Activated gamma-delta T cell treated with Interleukin-2 at 50 U/mL for 16 hours (primary cell): ENCODE measurements around the gene YPEL1.

Experiments used
- DNase-seq: peaks from one replicate; pipeline ENCODE4 v3.0.0-alpha.2; 2020

YPEL1 gene, protein sequence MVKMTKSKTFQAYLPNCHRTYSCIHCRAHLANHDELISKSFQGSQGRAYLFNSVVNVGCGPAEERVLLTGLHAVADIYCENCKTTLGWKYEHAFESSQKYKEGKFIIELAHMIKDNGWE

DNA sequence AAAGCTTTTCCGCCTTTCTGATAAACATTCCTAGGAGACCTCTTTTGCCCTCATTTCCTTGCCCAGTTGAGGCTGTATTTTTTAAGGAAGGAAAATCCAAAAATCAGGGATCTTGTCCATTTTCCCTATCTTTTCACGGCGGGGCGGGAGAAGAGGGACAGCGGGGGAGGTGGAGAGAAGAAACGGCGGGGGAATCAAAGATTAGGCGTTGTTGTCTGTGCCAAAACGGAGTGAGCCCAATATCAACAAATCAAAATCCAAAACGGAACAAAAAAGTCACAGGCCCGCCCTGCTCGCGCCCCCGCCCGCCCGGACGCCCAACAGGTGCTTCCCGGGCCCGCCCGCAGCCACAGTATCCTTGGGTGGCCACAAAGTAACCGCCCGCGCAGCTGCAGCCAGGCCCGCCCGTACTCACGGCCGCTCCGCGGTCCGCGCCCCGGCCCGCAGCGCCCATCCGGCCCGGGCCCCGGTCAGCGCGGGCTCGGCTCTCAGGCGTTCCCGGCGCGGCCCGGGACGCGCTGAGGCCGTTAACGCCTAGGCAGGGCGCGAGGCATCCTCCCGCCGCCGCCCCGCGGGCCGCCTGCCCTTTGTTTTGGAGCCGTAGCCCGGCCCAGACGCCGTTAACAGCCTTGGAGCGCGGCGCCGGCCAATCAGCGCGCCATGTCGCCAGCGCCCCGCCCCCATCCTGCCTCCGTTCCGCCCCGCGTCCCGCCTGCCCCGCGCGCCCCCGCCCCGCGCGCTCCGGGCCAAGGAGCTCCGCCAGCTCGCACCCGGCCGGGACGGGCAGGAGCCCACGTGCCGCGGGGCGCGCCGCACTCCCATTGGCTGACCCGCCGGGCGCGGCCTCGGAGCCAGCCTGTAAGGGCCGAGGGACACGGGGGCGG lies at the start of gene YPEL1:
Gene YPEL1, minus strand, starts transcription at position 595 of the 884 bp plus-strand sequence. CDS start 25,050 bp downstream, outside the sequence.
- DNase-seq = peak; percentile 96

DNA sequence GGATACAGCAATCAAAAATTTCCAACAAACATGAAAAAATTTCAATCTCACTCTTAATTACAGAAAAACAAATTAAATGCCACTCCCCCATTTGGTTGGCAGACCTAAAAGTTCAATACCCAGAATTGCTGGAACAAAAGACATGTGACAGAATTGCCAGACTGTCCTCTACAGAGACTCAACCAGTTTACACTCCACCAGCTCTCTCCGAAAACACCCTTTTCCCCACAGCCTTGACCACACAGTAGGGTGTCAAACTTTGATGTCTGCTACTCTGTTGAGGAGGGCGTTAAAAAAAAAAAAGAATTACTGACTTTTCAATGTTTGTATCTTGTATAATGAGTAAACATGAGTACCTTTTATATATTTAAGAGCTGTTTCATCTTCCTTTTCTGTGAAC lies 44.7 kb upstream of the YPEL1 start:
- peak; percentile 41 for DNase-seq

DNA sequence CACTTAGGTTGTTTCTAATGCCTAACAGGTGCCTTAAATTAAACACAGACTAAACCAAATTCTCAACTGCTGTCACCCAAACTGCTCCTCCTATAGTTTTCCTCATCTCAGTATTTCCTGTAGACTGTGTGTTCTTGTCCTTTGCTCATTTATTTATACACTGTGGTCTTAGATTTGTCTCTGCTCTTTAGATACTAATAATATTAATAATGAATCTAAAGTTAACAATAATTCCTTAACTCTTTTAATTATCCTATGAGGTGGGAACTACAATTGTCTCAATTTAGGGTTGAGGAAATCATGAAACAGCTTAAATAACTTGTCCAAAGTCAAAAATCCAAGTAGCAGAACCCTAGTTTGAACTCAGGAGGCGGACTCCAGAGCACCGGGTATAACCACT lies 43.9 kb upstream of the YPEL1 start:
- no peak for DNase-seq

DNA sequence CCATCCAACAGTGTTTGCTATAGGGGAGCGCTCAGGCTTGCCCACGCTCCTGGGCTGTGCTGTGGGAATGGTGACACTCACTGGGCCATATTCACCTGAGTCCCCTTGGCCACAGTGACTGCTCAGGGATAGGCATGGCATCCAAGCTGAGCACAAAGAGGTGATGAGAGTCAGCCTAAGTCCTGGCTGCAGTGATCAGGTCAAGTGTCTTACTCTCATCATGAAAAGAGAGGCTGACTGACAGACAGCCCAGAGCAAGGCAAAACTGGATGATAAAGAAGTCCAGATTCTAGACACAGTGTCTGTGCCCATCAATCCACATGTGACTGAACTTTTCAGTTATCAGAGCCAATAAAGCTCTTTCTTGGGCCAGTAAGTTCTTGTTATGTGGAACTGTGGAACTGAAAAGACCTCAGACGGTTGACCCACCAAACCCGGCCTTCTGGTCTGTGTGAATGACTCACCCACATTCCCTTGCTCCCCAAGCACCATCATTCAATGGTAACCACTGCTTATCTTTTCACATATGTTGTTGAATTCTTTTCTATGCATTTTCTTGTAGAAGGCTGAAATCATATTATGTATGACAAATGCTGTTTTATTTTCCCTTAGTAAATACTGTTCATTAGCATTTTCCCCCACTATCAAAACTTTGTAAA lies 43.2 kb upstream of the YPEL1 start:
- DNase-seq = no peak

DNA sequence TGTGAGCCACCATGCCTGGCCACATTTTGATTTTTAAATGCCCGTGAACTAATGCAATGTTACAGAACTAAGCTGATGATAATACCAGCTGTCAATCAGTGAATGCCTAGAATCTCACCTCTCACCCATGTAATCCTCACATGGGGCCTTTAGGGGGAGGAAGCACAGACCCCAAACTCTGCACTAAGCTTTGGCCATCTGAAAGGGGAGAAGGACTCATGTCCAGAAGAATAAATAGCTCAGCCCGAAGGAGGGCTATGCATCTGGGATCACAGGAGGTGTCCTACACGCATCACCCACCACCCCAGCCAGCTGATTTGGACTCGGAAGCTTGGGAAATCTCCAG lies 36.0 kb upstream of the YPEL1 start:
- DNase-seq = no peak

DNA sequence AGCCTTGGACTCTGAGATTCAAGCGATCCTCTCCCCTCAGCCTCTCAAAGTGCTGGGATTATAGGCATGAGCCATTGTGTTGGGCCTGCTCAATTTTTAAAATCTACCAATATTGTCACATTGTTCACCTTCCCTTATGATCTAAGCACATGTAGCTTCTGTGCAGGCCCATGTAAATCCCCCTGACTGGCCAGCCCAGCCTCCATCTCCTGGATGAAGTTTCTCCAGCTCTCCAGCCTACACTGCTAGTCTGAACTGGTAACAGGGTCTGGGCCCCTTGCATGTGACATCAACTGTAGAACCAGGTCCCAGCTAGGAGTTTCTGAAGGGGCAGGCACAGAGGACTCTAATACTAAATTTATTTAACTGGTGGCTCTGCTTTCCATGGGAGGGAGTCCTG lies 32.8 kb upstream of the YPEL1 start:
- no peak for DNase-seq

DNA sequence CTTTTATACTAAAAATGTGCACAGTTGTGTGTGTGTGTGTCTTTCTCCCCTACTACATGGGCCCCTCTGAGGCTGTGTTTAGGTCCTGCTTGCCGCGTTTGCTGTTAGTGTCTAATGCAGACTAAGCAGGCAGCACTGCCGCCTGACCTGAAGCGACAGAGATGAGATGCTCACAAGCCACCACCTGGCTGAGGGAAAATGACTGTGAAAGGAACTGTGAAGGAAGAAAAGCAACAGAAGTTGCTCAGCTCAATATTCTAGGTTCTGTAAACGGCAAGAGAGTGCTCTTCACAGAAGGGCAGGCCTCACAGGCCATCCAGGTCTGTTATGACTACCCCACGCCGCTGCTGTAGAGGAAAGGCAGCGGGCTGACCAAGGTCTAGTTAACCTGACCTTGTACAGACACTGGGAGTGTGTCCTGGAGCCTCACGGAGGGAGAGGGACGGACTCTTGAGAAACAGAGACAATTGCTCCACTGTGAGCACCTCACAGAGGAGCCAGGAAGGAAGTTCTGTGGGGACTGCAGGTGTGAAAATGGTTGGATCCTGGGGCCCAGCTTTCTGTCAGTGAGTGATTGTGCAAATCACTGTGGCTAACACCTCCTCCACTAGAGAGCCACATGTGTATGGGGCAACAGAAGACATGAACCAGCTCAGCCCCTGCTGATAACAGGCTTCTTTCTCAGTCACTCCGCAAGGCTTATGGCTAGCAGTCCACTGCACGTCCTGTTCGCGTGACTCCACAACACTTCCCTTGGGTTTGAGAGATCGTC lies 31.3 kb upstream of the YPEL1 start:
- DNase-seq = peak; percentile 76

DNA sequence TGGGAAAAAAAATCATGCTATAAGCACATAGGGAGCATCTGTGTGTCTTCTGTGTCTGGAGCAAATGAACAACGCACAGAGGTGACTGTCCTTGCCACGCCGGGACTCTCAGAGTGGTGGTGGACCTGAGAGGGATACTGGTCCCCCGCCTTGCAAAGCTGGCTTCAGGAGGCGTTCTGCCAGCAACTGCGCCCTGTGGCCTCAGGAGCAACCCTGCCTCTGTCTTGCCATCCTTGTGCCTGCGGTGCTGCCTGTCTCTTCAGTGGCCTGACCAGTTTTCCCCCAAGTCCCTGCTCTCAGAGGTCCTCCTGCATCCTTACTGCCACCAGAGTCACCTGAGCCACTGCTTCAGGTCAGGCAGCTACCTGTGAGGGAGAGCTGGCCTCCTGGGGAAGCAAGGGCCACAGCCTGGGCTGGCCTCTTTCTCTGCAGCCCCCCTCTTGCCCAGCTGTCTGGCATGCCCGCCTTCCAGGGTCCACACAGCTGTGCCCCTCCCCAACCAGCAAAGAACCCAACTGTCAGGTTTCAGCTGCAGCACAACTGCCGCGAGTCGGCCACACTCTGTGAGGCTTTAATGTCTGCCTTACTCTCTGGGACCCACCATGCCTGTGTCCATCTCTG lies 30.4 kb upstream of the YPEL1 start:
- DNase-seq = no peak

DNA sequence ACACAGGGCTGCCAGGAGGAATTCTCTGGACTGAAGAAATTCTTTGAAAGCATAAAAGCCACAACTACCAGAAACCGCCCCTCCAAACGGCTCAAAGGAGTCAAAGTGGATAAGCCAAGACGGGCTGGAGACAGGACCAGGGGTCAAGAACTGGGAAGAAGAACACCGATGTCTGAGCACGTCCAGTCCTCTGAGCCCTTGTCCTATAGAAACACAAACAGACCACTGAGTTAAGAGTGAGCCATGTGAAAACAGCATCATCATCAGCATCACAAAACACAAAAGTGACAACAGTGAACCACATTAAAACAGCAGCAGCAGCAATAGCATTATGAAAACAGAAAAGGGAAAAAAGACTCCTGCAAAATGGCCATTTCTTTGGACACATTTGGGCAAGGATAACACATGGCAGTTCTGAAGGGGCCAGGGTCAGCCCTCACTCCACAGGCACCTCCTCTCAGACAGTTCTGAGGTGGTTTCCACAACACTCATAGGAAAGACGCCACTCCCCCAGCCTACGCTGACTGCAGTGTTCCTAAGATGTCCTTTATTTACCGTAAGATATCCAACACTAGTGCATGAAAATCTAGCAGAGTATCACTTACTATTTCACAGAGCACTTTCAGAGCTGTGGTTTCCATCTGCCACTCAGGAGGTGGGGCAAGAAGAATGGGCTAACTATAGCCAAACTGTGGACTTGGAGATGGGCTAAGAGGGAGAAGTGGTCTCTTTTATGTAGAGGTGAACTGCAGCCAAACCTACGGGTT lies 28.6 kb upstream of the YPEL1 start:
- no peak for DNase-seq

DNA sequence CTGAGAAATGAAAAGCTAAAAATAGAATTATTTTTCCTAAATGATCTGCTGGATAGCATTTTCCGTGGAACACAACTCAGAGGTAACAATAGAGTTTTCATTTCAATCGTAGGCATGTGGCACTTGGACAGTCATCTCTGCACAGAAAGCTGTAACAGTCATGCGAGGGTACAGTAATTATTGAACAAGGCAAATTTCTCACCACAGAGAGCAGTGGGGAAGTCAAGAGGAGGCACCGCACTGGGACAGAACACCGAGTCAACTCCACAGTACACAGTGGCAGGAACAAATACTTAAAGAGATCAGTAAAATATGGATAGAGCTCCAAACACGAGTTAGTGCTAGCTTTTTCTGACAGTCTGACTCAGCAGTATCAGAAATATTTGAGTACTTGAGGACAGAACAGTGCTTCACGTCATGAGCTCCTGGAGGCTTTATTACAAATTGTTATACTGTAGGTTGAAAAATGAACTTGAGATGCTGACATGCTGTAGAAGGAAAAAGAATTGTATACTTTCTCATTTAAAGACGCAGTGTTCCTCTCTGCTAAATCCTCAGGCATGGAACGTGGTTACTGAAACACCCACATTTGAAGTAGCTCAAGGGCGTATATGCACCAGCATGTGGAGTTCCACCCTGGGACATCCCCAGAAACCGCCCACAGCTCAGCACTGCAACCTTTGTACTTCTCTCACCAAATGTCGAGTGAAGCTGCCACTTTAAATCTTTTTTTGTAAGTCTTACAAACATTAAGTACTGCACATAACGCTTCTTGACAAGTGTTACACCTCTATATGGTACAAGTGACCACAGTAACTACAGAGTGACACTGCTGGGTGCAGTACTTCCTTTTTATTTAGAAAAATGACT lies 27.4 kb upstream of the YPEL1 start:
- peak; percentile 38 for DNase-seq

DNA sequence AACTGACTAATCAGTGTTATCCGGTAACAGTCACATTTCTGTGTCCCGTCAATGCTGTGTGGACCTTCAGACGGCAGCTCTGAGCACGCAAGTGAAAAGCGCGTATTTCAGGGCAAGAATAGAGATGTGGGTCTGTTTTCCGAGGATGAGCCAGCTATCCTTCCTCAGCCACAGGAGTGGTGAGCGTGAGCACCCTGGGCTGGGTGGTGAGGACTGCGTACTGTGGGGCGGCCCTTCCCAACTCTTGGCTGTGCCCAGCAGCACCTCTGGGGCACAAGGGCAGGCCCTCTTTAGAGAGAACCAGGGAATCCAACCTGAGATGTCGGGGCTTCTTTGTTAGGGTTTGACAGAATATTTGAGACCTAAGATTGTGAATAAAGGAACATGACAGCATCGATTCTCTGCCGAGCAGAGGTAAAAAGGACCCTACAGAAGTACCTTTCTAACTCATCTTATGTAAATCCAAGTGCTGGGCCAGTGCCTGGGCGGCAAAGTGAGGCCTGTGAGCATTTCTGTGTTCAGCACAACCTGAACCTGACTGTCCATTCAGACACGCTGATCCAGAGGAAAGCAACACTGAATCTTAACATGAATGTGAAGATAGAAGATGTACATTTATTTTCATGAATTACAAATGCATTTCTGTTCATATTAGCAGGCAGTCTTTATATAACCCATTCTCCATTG lies 26.5 kb upstream of the YPEL1 start:
- DNase-seq = no peak

DNA sequence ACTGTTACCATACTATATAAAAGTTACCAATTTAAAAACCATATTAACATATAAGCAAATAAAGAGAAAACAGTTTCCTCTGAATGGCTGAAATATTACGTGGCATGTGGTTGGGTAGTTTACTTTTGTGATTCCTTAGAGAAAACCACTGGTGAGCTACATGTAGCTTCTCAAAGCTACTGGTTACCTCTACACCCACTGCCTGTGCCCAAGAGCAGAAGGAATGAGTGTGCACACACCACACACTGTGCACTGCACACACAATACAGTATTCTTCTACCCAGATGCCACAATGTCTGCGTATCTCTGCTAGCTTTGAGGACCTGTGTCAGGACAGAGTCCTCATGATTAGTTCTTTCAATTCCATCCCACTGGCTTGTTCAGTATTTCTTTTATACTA lies 25.5 kb upstream of the YPEL1 start:
- no peak for DNase-seq

DNA sequence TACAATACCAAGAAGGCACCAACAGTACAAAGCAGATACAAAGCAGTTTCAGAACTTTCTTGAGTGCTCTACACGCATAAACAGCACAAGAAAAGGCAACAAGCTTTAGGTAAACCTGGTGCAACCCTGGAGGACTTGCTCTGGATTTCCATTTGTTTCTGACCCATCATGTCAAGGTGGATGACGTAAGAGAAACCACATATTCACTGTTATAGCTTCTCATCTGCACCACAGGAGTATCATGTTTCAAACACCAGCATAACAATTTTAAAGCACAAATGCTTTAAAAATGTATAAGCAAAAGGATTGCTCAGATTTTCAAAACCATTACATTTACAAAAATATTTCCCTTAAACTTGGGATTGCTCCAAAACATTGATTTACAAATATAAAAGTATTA lies 25.0 kb upstream of the YPEL1 start:
- DNase-seq = no peak

DNA sequence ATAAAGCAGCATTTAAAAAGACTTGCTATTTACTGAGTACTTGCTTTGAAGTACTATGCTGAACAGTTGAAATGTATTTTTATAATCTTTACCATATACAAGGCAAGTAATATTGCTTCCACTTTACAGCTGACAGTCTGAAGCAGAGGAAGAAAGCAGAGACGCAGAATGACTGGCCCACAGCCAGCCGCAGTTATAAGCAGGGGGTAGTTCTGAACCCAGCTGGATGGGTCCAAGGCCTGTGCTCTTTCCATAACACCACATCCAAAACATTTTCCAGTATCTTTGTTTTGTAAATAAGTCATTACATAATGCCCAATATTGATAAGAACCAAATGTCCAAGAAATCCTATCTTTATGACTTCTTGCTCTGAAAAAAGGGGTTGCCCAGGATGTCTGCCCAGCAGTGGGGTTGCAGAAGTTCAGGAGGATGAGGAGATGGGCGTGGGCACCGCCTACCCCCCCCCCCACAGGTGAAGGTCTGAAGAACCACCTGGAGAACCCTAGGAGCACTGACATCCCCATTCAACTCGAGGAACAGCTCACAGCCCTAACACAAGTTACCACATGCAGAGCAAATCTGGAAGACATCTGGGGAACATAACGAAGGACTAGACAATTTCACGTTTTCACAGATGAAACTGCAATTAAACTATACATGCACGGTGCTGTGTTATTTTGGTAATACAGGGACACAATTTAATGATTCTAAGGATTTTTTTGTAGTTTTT lies 24.2 kb upstream of the YPEL1 start:
- DNase-seq = no peak

DNA sequence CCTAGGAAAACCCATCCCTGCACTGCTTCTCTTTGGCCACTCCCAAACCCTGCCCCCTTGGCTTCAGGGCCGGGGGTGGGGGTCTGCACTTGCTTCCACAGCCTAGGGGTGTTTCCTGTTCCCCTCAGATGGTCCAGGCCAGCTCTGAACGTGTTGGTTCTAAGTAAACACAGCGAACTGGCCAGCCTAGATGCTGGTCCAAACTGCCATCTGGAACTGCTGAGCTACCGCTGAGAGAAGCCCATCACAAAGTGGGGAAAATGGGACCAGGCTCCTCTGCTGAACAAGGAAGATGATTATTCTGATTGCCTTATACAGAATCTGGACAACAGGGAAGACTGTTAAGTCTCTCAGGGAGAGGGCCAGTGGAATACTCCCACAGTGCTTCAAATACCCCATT lies 23.5 kb upstream of the YPEL1 start:
- no peak for DNase-seq

DNA sequence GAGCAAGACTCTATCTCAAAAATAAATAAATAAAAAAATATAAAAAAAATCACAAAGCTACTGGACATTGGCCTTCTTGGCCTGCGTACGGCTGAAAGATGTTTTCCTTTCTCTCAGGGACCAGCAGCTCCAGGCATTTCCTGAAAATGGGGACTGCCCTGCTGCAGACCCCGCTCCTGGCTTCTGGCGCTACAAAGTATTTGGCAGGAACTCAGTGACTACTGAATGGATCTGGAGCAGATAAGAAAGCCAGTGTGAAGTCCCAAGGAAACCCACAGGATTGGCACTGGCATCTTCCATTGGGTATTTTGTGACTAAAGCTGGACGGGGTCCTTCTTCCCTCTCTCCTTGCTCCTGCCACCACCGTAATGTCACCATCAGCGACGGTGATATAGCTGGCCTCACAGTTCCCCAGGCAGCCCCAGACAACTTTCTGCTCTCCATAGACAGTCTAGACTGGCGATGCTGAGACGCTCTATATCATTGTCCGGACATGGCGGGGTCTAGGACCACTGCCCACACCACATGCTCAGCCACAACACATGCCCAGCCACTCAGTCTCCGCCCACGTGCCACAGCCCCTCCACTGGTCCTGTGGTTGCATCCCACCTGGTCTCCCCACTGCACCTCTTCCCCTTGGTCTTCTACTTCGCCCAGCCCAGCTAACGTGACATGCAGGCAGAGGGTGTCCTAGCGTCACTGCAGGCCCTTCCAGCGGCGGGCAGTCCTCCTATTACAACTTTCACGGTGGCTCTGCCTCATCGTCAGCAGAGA lies 22.7 kb upstream of the YPEL1 start:
- DNase-seq = no peak

DNA sequence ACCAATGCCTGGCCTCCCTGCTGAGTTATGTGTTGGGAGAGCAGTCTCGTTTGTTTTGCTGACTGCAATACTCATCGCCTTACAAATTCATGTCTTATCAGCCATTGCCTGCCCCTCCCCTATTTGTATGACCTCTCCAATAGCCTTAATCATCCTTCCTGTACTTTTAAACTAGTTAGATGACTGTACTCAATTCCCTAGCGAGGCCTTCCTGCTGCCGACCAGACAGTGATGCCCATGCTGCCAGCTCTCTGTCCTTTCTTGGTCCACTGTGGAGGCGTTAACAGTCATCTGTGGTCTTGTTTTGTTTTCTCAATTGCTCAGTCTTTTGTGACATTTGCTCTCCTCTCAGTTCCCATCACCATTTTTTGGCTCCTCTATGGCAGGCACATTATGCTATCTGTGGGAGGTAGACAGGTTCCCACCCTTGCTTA lies 20.3 kb upstream of the YPEL1 start:
- DNase-seq = no peak

DNA sequence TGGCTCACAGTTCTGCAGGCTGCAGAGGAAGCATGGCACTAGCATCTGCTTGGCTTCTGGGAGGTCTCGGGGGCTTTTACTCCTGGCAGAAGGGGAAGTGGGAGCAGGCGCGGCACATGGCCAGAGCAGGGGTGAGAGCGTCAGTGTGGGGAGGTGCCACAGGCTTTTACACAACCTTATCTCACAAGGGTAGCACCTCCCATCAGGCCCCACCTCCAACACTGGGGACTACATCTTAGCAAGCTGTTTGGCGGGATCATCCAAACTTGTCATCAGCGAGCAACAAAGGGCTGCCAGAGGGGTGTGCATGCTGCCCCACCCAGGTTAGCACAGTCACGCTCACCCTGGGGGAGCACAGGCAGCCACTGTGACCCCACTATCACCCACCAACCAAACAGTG lies 18.9 kb upstream of the YPEL1 start:
- DNase-seq = no peak
